Measurements from ENCODE around the gene BCL3. TPM values are rescaled to one million over a fixed set of nuclear protein-coding genes. Genes with fewer than 3 reads are reported as not detected.

The BCL3 gene
- total and polyA plus RNA-seq, 2 of the 13 experiments (the other 11 are each of a cell fraction or from before 2014, with no cell fraction given) = 2.3 to 4.0 TPM

DNA sequence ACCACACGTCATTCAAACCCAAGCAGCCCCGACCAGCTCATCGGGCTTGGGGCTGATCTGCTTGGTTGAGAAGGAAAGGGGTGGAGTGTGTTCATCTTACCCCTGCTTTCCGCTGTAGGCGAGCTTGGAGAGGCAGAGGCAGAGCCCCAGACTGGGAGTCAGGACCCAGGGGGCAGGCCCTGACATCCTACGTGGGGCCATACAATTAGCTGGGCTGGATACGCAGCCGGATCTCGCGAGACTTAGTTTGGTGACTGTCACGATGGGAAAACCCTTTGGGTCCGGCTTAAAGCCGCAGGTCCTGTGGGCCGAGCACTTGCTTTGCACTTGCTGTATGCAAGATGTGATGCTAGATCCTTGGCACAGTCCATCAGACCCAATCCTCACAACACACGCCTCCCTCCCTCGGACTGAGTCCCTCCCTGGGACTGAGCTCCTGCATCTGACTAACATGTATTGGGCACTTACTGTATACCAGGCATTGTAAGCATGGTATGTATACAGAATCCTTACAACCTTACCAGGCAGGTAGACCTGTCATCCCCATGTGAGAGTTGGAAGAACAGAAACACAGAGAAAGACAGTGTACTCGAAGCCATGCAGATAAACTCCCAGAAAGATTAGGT is 45.8 kb upstream of the BCL3 start:
- ChIA-PET CTCF (ENCODE audit: low intra/inter-chr PET ratio, low total read pairs) (no interaction called here), POLR2A (interaction anchor here (0.6 to 0.8 kb wide), 2 partner anchors 16 to 143 kb away, joined by 3 to 4 read pairs; no protein-coding TSS in a partner anchor)
- intact Hi-C loops (cut with micrococcal nuclease; ENCODE audit: unreplicated experiment) (no loop called here), in situ Hi-C loops (cut with HindIII; ENCODE audit: extremely low pct_ligation_motif_present, low pct_unique_long_range_greater_than_20kb) (no loop called here)
- H3K9me3 ChIP-seq (ENCODE audit: low read length) = no peaks in the 10 kb centered on the region
- H3K9ac ChIP-seq (ENCODE audit: insufficient read depth, low read depth, low read length) = no peak overlapping the region
- BruUV-seq (replicated peaks) = no TSS peak
- peaks cover 52% of the 10 kb centered on the region for H3K4me1 ChIP-seq (ENCODE audit: insufficient read depth, low read length)
- no peak overlapping the region for H3K27ac ChIP-seq (ENCODE audit: extremely low read length, insufficient read depth, low read length)
- H2AFZ ChIP-seq (ENCODE audit: low read length) = no peak overlapping the region
- H4K20me1 ChIP-seq (ENCODE audit: insufficient read depth, low read length) = no peaks in the 10 kb centered on the region
- ATAC-seq (no peak), DNase-seq (ENCODE audit: low spot score) (no peak), FAIRE-seq (no peak)
- H3K79me2 ChIP-seq (ENCODE audit: insufficient read depth, low read length) = no peaks in the 10 kb centered on the region
- H3K4me3 ChIP-seq (replicated peaks in 1 of 3; ENCODE audit: insufficient read depth in 1 of 3, low read depth in 2 of 3, low read length in 3 of 3) = no peak overlapping the region
- no peak overlapping the region for H3K4me2 ChIP-seq (ENCODE audit: low read depth, low read length)
- TF ChIP-seq AKAP8 (CRISPR knock-in tag; IDR thresholded peaks at IDR 0.05) (no peak), AGO2 (optimal IDR thresholded peaks at IDR 0.05; ENCODE audit: low read depth, low read length) (peak; percentile 22), CHD2 (IDR thresholded peaks at IDR 0.05; ENCODE audit: low read depth, low read length) (peak; percentile 53; the same call in 1 of the 2 replicates), ZKSCAN8 (CRISPR knock-in tag; IDR thresholded peaks at IDR 0.05; ENCODE audit: borderline replicate concordance) (peak; percentile 89)
- H3K27me3 ChIP-seq (ENCODE audit: control insufficient read depth in 1 of 2, insufficient read depth in 2 of 2, low read length in 2 of 2) = no peaks in the 10 kb centered on the region
- no peaks in the 10 kb centered on the region for H3K36me3 ChIP-seq (replicated peaks in 1 of 2; ENCODE audit: control insufficient read depth in 1 of 2, insufficient read depth in 2 of 2, low read length in 2 of 2)
- 79% methylated on average over 8 of the region's 17 CpGs for WGBS (ENCODE audit: low lambda C conversion rate)

DNA sequence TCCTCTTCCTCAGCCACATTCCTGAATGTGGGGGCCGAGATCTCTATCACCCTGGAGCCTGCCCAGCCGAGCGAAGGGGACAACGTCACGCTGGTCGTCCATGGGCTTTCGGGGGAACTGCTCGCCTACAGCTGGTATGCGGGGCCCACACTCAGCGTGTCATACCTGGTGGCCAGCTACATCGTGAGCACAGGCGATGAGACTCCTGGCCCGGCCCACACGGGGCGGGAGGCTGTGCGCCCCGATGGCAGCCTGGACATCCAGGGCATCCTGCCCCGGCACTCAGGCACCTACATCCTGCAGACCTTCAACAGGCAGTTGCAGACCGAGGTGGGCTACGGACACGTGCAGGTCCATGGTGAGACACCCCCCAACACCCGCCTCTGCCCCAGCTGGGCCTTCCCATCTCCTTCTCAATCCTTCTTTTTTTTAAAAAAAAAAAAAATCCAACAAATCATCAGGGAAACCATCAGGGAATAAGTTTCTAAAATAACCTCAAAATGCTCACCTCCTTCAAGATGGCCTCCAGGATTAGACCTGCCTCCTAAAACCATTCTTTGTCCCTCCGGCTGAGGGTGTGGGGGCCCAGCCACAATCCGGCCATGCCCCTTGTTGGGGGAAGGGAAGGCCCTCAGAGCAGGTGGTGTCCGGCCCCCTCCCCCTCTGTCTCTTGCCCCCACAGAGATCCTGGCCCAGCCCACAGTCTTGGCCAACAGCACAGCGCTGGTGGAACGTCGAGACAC is 45.0 kb upstream of the BCL3 start:
- H3K27ac ChIP-seq (ENCODE audit: extremely low read length, insufficient read depth, low read length) = no peak overlapping the region
- ChIA-PET POLR2A (no interaction called here), CTCF (ENCODE audit: low intra/inter-chr PET ratio, low total read pairs) (no interaction called here)
- 90% methylated on average over 21 of the region's 28 CpGs for WGBS (ENCODE audit: low lambda C conversion rate)
- peaks cover 44% of the 10 kb centered on the region for H3K4me1 ChIP-seq (ENCODE audit: insufficient read depth, low read length)
- TF ChIP-seq ZNF788 (CRISPR knock-in tag; IDR thresholded peaks at IDR 0.05; ENCODE audit: borderline replicate concordance) (no peak), RBM22 (optimal IDR thresholded peaks at IDR 0.05; ENCODE audit: low read length) (no peak), MED13 (CRISPR knock-in tag; IDR thresholded peaks at IDR 0.05) (no peak), ZNF337 (CRISPR knock-in tag; IDR thresholded peaks at IDR 0.05; ENCODE audit: borderline replicate concordance, low read depth) (no peak), TBL1XR1 (IDR thresholded peaks at IDR 0.05; ENCODE audit: borderline replicate concordance, low read length, partially characterized antibody) (no peak), ZNF720 (CRISPR knock-in tag; IDR thresholded peaks at IDR 0.05) (no peak), MED1 (CRISPR knock-in tag; IDR thresholded peaks at IDR 0.05) (no peak), EZH2 (conservative IDR thresholded peaks at IDR 0.05; ENCODE audit: low read depth, low read length) (no peak)
- TF ChIP-seq, protein P1, sequence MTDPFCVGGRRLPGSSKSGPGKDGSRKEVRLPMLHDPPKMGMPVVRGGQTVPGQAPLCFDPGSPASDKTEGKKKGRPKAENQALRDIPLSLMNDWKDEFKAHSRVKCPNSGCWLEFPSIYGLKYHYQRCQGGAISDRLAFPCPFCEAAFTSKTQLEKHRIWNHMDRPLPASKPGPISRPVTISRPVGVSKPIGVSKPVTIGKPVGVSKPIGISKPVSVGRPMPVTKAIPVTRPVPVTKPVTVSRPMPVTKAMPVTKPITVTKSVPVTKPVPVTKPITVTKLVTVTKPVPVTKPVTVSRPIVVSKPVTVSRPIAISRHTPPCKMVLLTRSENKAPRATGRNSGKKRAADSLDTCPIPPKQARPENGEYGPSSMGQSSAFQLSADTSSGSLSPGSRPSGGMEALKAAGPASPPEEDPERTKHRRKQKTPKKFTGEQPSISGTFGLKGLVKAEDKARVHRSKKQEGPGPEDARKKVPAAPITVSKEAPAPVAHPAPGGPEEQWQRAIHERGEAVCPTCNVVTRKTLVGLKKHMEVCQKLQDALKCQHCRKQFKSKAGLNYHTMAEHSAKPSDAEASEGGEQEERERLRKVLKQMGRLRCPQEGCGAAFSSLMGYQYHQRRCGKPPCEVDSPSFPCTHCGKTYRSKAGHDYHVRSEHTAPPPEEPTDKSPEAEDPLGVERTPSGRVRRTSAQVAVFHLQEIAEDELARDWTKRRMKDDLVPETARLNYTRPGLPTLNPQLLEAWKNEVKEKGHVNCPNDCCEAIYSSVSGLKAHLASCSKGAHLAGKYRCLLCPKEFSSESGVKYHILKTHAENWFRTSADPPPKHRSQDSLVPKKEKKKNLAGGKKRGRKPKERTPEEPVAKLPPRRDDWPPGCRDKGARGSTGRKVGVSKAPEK (CRISPR knock-in tag; IDR thresholded peaks at IDR 0.05; ENCODE audit: borderline replicate concordance) = no peak
- intact Hi-C loops (cut with micrococcal nuclease; ENCODE audit: unreplicated experiment) = no loop called here
- H4K20me1 ChIP-seq (ENCODE audit: insufficient read depth, low read length) = no peaks in the 10 kb centered on the region
- H3K9me3 ChIP-seq (ENCODE audit: low read length) = no peaks in the 10 kb centered on the region
- no peaks in the 10 kb centered on the region for H3K79me2 ChIP-seq (ENCODE audit: insufficient read depth, low read length)
- H3K4me3 ChIP-seq (replicated peaks in 1 of 3; ENCODE audit: insufficient read depth in 1 of 3, low read depth in 2 of 3, low read length in 3 of 3) = no peak overlapping the region
- ATAC-seq = no peak
- no peak overlapping the region for H3K9ac ChIP-seq (ENCODE audit: insufficient read depth, low read depth, low read length)
- H2AFZ ChIP-seq (ENCODE audit: low read length) = no peak overlapping the region
- in situ Hi-C loops (cut with HindIII; ENCODE audit: extremely low pct_ligation_motif_present, low pct_unique_long_range_greater_than_20kb) = no loop called here
- BruUV-seq (replicated peaks) = no TSS peak
- H3K27me3 ChIP-seq (ENCODE audit: control insufficient read depth in 1 of 2, insufficient read depth in 2 of 2, low read length in 2 of 2) = no peaks in the 10 kb centered on the region
- no peaks in the 10 kb centered on the region for H3K36me3 ChIP-seq (replicated peaks in 1 of 2; ENCODE audit: control insufficient read depth in 1 of 2, insufficient read depth in 2 of 2, low read length in 2 of 2)
- DNase-seq (ENCODE audit: low spot score) = no peak
- H3K4me2 ChIP-seq (ENCODE audit: low read depth, low read length) = no peak overlapping the region
- FAIRE-seq = no peak
